ENCODE measurements around the gene GRWD1. TPM values are rescaled to one million over a fixed set of nuclear protein-coding genes. Genes with fewer than 3 reads are reported as not detected.

Gene GRWD1
- total RNA-seq, 2 donors from 2014 or later = 11.9 TPM

DNA sequence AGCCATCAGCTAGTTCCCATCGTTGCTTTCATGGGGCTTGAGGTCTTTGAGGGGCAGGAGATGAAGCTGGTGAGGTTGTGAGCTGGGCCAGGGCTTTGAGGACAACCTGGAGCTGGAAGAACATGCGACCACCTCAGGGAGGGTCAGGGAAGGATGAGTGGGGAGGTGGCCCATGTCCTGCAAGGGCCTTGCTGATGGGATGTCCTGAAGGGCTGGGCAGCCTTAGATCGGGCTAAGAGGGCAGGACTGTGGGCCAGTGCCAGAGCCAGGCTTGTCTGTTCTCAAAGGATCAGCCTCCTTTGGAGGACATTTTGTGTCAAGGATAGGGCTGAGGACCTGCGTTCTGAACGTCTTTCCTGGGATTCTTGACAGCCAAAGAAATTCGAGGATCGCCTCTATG, 33.9 kb downstream of the GRWD1 start:
- DNase-seq (no peak), ATAC-seq (no peak)
- 78 to 79% methylated on average over 6 to 7 of the region's 7 CpGs for WGBS, 2 donors
- Histone ChIP-seq H3K36me3 (replicated peaks in 1 of 2; ENCODE audit: insufficient read depth in 1 of 2, low read depth in 2 of 2) (peaks cover 14 to 15% of the 10 kb centered on the region in 2 donors), H3K4me1 (peaks cover 23% of the 10 kb centered on the region), H3K27me3 (no peaks in the 10 kb centered on the region), H3K4me3 (no peak overlapping the region), H3K9me3 (no peaks in the 10 kb centered on the region), H3K27ac (peak overlapping the region in 2 of 4 donors; percentile 50 to 71)
- intact Hi-C loops (cut with DNase I) = no loop called here
- TF ChIP-seq, protein P1, sequence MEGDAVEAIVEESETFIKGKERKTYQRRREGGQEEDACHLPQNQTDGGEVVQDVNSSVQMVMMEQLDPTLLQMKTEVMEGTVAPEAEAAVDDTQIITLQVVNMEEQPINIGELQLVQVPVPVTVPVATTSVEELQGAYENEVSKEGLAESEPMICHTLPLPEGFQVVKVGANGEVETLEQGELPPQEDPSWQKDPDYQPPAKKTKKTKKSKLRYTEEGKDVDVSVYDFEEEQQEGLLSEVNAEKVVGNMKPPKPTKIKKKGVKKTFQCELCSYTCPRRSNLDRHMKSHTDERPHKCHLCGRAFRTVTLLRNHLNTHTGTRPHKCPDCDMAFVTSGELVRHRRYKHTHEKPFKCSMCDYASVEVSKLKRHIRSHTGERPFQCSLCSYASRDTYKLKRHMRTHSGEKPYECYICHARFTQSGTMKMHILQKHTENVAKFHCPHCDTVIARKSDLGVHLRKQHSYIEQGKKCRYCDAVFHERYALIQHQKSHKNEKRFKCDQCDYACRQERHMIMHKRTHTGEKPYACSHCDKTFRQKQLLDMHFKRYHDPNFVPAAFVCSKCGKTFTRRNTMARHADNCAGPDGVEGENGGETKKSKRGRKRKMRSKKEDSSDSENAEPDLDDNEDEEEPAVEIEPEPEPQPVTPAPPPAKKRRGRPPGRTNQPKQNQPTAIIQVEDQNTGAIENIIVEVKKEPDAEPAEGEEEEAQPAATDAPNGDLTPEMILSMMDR (IDR thresholded peaks at IDR 0.05) = no peak
- no peak for TF ChIP-seq POLR2A (IDR thresholded peaks at IDR 0.05)

DNA sequence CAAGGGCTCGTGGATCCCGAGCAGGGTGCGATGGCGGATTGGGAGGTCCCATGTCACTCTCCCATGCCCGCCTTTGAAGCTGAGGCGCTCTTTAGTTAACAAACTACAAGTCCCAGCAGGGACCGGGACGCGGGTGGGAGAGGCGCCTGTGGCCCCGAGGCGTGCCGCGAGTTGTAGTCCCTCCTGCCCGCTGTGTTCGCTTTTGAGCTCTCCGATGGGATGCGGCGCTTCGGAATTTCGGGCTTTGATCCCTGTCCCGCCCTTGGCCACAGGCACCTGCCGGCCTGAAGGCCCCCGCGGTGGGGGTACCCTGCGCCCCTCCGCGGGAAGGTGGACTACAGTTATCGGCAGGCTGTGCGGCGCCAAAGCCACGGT, 34.4 kb downstream of the GRWD1 start:
- ATAC-seq = peak; percentile 59
- Histone ChIP-seq H3K9me3 (no peaks in the 10 kb centered on the region), H3K36me3 (replicated peaks in 1 of 2; ENCODE audit: insufficient read depth in 1 of 2, low read depth in 2 of 2) (peaks cover 9 to 12% of the 10 kb centered on the region in 2 donors), H3K27me3 (no peaks in the 10 kb centered on the region), H3K4me1 (peaks cover 23% of the 10 kb centered on the region), H3K4me3 (peak overlapping the region; percentile 23 to 33), H3K27ac (peak overlapping the region in 3 of 4 donors; percentile 50 to 75 (median 71))
- intact Hi-C loops (cut with DNase I) = no loop called here
- WGBS, 2 donors = 11 to 37% methylated on average over 4 to 32 of the region's 32 CpGs
- peak; percentile 62 to 74 (median 65) for DNase-seq
- TF ChIP-seq POLR2A (IDR thresholded peaks at IDR 0.05) = peak in 1 of 3 donors; percentile 29
- TF ChIP-seq, protein P1 (IDR thresholded peaks at IDR 0.05) = no peak

DNA sequence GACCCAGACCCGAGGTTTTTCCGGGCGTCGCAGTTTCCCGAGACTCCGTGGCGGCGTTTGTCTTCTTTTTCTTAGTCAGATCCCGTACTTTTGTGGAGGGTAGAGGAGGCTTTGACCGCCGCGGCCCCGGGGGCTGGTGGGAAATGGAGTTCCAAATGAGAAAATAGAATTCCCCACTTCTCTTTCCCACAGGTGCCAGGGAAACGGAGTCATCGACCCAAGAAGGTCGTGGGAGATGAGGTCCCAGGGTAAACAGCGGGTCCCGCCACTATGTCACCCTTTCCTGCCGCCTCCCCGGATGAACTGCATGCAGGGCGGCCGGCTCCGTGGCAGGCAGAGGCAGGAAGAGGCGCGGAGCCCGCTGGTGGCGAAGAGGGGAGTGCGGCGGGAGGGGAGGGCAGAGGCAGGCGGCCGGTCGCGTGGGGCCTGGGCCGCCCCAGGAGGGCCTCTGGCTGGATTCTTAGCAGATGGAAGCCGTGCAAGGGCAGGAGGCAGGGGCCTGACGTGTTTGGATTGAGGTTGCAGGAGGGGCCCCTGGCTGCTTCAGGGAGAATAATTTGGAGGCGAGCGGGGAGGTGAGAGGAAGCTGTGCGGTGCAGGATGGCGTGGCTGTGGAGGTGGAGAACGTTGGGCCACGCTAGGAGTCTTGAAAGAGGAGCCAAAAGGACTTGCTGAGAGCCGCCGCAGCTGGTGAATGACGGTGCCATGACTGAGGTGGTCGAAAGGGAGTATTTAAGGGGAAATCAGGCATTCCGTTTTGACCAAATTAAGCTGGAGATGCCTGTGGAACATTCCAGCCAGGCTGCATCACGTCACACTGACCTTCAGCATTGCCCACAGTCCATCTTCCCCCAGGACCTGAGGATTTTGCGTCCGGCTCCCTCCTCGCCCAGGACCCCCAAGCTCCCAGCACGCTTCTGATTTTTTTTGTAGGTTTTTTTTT, 35.0 kb downstream of the GRWD1 start:
- Histone ChIP-seq H3K36me3 (replicated peaks in 1 of 2; ENCODE audit: insufficient read depth in 1 of 2, low read depth in 2 of 2) (peaks cover 7 to 8% of the 10 kb centered on the region in 2 donors), H3K4me3 (peak overlapping the region; percentile 23 to 33), H3K27ac (peak overlapping the region in 3 of 4 donors; percentile 50 to 75 (median 71)), H3K4me1 (peaks cover 23% of the 10 kb centered on the region), H3K27me3 (no peaks in the 10 kb centered on the region), H3K9me3 (no peaks in the 10 kb centered on the region)
- intact Hi-C loops (cut with DNase I) = no loop called here
- WGBS, 2 donors = 18 to 44% methylated on average over 38 to 51 of the region's 52 CpGs
- ATAC-seq = peak; percentile 64
- DNase-seq = peak in 3 of 4 donors; percentile 45 to 59 (median 46)
- TF ChIP-seq, protein P1 (IDR thresholded peaks at IDR 0.05) = no peak
- peak in 2 of 3 donors; percentile 32 for TF ChIP-seq POLR2A (IDR thresholded peaks at IDR 0.05)

DNA sequence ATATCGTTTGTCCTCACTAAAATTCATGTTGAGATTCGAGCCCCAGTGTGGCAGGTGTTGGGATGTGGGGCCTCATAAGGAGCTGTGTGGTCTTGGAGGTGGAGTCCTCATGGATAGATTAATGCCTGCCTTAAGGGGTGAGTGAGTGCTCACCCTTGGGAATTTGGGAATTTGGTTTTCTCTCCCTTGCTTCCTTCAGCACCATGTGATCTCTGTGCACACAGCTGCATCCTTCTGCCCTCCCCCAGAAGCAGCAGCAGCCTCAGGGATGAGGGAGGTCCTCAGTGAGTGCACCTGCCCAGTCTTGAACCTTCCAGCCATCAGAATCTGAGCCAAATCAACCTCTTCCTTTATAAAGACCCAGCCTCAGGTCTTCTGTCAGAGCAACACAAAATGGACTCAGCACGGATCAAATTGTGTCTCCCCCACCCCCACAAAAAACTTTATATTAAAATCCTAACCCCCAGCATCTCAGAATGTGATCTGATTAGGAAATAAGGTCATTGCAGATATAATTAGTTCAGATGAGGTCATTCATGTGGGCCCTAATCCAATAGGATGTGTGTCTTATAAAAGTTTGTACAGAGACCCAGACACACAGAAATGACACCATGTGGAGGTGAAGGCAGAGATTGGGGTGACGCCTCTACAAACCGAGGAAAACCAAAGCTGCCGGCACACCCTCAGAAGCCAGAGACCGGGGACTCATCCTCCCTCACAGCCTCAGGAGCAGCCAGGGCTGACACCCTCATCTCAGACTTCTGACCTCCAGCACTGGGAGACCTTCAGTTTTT, 36.3 kb downstream of the GRWD1 start:
- H3K4me1 ChIP-seq = peaks cover 23% of the 10 kb centered on the region
- TF ChIP-seq, protein P1 (IDR thresholded peaks at IDR 0.05) = no peak
- TF ChIP-seq POLR2A (IDR thresholded peaks at IDR 0.05) = no peak
- no peaks in the 10 kb centered on the region for H3K27me3 ChIP-seq
- no peak for ATAC-seq
- H3K27ac ChIP-seq = no peak overlapping the region
- DNase-seq = no peak
- WGBS, 2 donors = 83 to 87% methylated on average over 7 of the region's 7 CpGs
- H3K9me3 ChIP-seq = no peaks in the 10 kb centered on the region
- H3K4me3 ChIP-seq = no peak overlapping the region
- peaks cover 2 to 7% of the 10 kb centered on the region in 2 donors for H3K36me3 ChIP-seq (replicated peaks in 1 of 2; ENCODE audit: insufficient read depth in 1 of 2, low read depth in 2 of 2)
- intact Hi-C loops (cut with DNase I) = no loop called here
